Coronary artery (tissue), 2 donors: ENCODE results near the gene FLRT2.

Source experiments
- DNase-seq: peaks from one replicate; pipeline ENCODE4 v3.0.0-alpha.2; 2017; ENCODE audit warnings: low spot score
- H3K27ac ChIP-seq, 2 donors: fragments of 200-600 bp; sonication (generic); one replicate each; pipeline ENCODE4 v1.5.1; 2016 to 2019
- H3K4me3 ChIP-seq: fragments of 200-600 bp; sonication (generic); 2 replicates; pipeline ENCODE4 v1.5.1; 2016; ENCODE audit warnings: mild to moderate bottlenecking, moderate library complexity
- CTCF ChIP-seq: fragments of 200-600 bp; sonication (generic); IDR thresholded peaks from one replicate; pipeline ENCODE4 v1.5.1; 2019; ENCODE audit warnings: antibody characterized with exemption

FLRT2 gene

DNA sequence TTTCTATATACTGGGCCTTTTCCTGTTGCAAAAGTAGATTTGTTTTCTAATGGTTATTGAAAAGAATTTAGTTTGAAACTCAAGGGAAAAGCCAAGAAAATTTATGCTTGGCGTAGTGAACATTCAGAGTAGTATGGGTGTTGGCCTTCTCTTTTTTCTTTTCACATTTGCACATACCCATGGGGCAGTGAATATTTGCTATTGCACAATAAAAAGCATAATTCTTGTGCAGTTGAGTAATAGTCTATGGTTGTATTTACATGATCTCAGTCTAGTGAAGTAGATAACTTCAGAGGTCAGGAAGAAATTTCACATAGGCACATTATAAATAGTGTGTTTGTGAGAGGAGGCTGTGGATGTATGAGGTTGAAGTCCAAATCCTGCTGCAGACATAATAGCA lies 158.1 kb downstream of the FLRT2 start:
- no peak for DNase-seq
- TF ChIP-seq CTCF = no peak
- no peak overlapping the region for H3K27ac ChIP-seq
- H3K4me3 ChIP-seq = no peak overlapping the region

- H3K4me3 ChIP-seq = no peak overlapping the region
- no peak for TF ChIP-seq CTCF
- DNase-seq = no peak
- no peak overlapping the region for H3K27ac ChIP-seq
Observed at GRCh38 chr14:85695300-85695699, 165.4 kb downstream of the FLRT2 start.

- no peak for TF ChIP-seq CTCF
- Histone ChIP-seq H3K4me3 (no peak overlapping the region), H3K27ac (no peak overlapping the region)
- no peak for DNase-seq
Observed at GRCh38 chr14:85701116-85701515, 171.2 kb downstream of the FLRT2 start.

GRCh38 chr14:85701763-85702162 lies 171.8 kb downstream of the FLRT2 start:
- no peak for TF ChIP-seq CTCF
- DNase-seq = no peak
- Histone ChIP-seq H3K27ac (no peak overlapping the region), H3K4me3 (no peak overlapping the region)

- H3K27ac ChIP-seq = no peak overlapping the region
- DNase-seq = no peak
- TF ChIP-seq CTCF = no peak
- H3K4me3 ChIP-seq = no peak overlapping the region
Observed at GRCh38 chr14:85702191-85702590, 172.2 kb downstream of the FLRT2 start.

- Histone ChIP-seq H3K27ac (no peak overlapping the region), H3K4me3 (no peak overlapping the region)
- no peak for DNase-seq
- no peak for TF ChIP-seq CTCF
Observed at GRCh38 chr14:85702997-85703396, 173.1 kb downstream of the FLRT2 start.
